Esophagus muscularis mucosa (tissue), 4 donors: ENCODE measurements around the gene PDIA6. TPM values are rescaled to one million over a fixed set of nuclear protein-coding genes. Genes with fewer than 3 reads are reported as not detected.

Experiments used
- DNase-seq: peaks from one replicate; pipeline ENCODE4 v3.0.0-alpha.2; 2017; ENCODE audit errors: extremely low spot score
- H3K27ac ChIP-seq, 4 donors: fragments of 200-600 bp; sonication (generic); replicated peaks in 1 of 4; 1 replicate in 3 of 4; 2 replicates in 1 of 4; pipeline ENCODE4 v1.5.1; 2016 to 2019; ENCODE audit warnings: mild to moderate bottlenecking in 1 of 4
- H3K27me3 ChIP-seq, 4 donors: fragments of 200-600 bp; sonication (generic); one replicate each; pipeline versions ENCODE4 v1.5.1 to v1.6.0; 2016 to 2019
- H3K36me3 ChIP-seq, 4 donors: fragments of 200-600 bp; sonication (generic); one replicate each; pipeline ENCODE4 v1.5.1; 2016 to 2019
- H3K4me1 ChIP-seq, 4 donors: fragments of 200-600 bp; sonication (generic); one replicate each; pipeline ENCODE4 v1.5.1; 2016 to 2019
- H3K4me3 ChIP-seq, 4 donors: fragments of 200-600 bp; sonication (generic); 1 replicate in 2 of 4; 2 replicates in 2 of 4; pipeline ENCODE4 v1.5.1; 2016 to 2019; ENCODE audit warnings: mild to moderate bottlenecking in 4 of 4, moderate library complexity in 1 of 4
- H3K9me3 ChIP-seq, 4 donors: fragments of 200-600 bp; sonication (generic); 1 replicate in 3 of 4; 2 replicates in 1 of 4; pipeline ENCODE4 v1.5.1; 2016 to 2019
- EP300 ChIP-seq: sonication (generic); formaldehyde crosslinking; IDR thresholded peaks from one replicate; pipeline ENCODE4 v1.6.1; 2017; ENCODE audit warnings: antibody characterized with exemption
- POLR2A ChIP-seq: fragments of 450-650 bp; IDR thresholded peaks from one replicate; pipeline ENCODE4 v1.6.1; 2017; ENCODE audit warnings: antibody characterized with exemption, moderate library complexity, mild to moderate bottlenecking, low read depth
- POLR2AphosphoS5 ChIP-seq, 2 donors: sonication (generic); formaldehyde crosslinking; IDR thresholded peaks; one replicate each; pipeline ENCODE4 v1.6.1; 2017; ENCODE audit warnings: antibody characterized with exemption in 2 of 2
- WGBS: methylation state at CpG from one replicate; pipeline ENCODE4 v1.1.5; 2018; 5-methylcytosine and 5-hydroxymethylcytosine counted together
- intact Hi-C: fragments of 100-400 bp; cut with DNase I; formaldehyde crosslinking; loops from one replicate; pipeline ENCODE4 v1.15.1; 2023
- total RNA-seq, 4 donors: library from RNA; depleted of rRNA; stranded (reverse); fragments of >200 nt; gene quantifications; one replicate each; pipeline versions ENCODE4 v1.1.0 to v1.2.1, GENCODE V29; 2016
- TF ChIP-seq, protein P1 (sequence below), 3 experiments: fragments of 200-600 bp in 2 of 3; fragments of 450-650 bp in 1 of 3; sonication (generic) in 2 of 3; IDR thresholded peaks; one replicate each; pipeline ENCODE4 v1.5.1; 2017 to 2019; ENCODE audit warnings: antibody characterized with exemption in 3 of 3, mild to moderate bottlenecking in 2 of 3, moderate library complexity in 1 of 3

The PDIA6 gene, protein sequence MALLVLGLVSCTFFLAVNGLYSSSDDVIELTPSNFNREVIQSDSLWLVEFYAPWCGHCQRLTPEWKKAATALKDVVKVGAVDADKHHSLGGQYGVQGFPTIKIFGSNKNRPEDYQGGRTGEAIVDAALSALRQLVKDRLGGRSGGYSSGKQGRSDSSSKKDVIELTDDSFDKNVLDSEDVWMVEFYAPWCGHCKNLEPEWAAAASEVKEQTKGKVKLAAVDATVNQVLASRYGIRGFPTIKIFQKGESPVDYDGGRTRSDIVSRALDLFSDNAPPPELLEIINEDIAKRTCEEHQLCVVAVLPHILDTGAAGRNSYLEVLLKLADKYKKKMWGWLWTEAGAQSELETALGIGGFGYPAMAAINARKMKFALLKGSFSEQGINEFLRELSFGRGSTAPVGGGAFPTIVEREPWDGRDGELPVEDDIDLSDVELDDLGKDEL
- total RNA-seq, result 10 to 100 TPM; 64.8 to 99.7 (median 85.3) TPM

DNA sequence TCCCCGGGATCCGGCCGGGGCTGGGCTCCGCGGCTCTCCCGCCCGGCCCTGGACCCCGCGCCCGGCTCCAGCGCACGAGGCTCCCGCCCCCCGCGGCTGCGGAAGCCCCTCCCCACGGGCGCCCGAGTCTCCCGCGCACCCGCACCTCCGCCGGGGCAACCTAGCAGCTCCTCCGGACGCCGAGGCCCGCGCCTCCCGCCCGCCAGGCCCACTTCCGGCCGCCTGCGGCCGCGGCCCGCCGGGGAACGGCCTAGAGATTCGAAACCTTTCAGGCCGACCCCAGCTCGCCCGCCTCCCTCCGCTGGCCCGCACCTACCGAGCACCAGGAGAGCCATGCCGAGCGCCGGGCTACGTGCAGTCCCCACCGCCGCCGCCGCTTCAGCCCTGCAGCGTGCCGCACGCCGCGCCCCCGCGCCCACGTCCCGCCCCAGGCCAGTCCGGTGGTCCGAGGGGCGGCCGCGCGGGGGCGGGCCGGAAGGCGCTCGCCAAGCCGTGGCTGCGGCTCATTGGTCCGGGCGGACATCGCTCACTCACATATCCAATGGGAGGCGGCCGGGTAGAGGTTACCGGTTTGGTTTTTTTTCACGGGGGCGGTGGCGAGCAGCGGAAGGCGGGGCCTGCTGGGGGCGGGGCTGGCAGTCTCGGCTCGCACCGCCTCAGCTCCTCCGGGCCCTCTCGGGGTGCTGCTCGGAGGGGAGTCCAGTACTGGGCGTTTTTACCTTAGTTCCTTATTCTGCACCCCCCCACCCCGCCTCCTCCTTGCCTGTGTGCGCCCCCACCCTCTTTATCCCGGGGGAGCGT is at the start of gene PDIA6:
Gene PDIA6 (minus strand): TSS at position 424 of the 801 bp plus-strand sequence. CDS start 89 bp downstream, at position 335.
- WGBS, result 1% methylated on average over 10 of the region's 98 CpGs
- peak; percentile 99 for DNase-seq
- H3K9me3 ChIP-seq, result no peaks in the 10 kb centered on the region
- H3K36me3 ChIP-seq, result no peaks in the 10 kb centered on the region
- H3K4me1 ChIP-seq, result peaks cover 26 to 48% (median 38%) of the 10 kb centered on the region in 4 donors
- peak within 1 kb of the TSS; percentile 91 to 98 (median 96) for H3K27ac ChIP-seq
- H3K27me3 ChIP-seq, result no peaks in the 10 kb centered on the region
- intact Hi-C loops, result loop anchor here (5.0 to 10.0 kb wide), 2 partner anchors 120 to 652 kb away; partner anchors contain the start of gene E2F6
- peak within 1 kb of the TSS; percentile 84 to 98 (median 92) for H3K4me3 ChIP-seq
- TF ChIP-seq POLR2AphosphoS5 (IDR thresholded peaks at IDR 0.05), result peak; percentile 66 to 81
- TF ChIP-seq POLR2A, result peak; percentile 47
- TF ChIP-seq, protein P1, sequence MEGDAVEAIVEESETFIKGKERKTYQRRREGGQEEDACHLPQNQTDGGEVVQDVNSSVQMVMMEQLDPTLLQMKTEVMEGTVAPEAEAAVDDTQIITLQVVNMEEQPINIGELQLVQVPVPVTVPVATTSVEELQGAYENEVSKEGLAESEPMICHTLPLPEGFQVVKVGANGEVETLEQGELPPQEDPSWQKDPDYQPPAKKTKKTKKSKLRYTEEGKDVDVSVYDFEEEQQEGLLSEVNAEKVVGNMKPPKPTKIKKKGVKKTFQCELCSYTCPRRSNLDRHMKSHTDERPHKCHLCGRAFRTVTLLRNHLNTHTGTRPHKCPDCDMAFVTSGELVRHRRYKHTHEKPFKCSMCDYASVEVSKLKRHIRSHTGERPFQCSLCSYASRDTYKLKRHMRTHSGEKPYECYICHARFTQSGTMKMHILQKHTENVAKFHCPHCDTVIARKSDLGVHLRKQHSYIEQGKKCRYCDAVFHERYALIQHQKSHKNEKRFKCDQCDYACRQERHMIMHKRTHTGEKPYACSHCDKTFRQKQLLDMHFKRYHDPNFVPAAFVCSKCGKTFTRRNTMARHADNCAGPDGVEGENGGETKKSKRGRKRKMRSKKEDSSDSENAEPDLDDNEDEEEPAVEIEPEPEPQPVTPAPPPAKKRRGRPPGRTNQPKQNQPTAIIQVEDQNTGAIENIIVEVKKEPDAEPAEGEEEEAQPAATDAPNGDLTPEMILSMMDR (IDR thresholded peaks at IDR 0.05), result peak in 2 of 3 experiments; percentile 33 to 35
- no peak for TF ChIP-seq EP300

DNA sequence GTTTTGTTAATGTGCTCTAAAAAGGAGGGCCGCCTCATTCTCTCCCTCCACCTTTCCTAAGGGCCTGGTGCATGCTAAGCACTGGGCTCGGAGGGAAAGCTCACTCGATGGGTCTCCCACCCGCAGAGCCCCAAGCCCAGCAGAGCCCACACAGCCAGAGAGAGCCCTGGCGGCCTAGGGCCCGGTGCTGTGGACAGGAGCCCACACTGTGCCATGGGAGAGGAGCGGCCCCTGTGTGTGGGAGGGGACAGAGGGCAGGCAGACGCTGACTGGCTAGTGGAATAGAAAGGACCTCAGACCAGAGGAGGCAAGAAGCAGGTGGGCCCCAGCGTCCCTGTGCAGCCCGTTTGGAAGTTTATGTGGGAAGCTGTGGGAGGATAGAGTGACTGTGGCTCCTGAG is 49.7 kb upstream of the PDIA6 start:
- Histone ChIP-seq H3K4me3 (no peak overlapping the region), H3K27ac (no peak overlapping the region), H3K27me3 (peaks cover 0 to 16% (median 0%) of the 10 kb centered on the region in 4 donors), H3K36me3 (no peaks in the 10 kb centered on the region), H3K4me1 (peaks cover 5 to 62% (median 34%) of the 10 kb centered on the region in 4 donors), H3K9me3 (no peaks in the 10 kb centered on the region)
- DNase-seq, result no peak
- 83% methylated on average over 4 of the region's 10 CpGs for WGBS
- intact Hi-C loops, result no loop called here
- TF ChIP-seq POLR2AphosphoS5 (IDR thresholded peaks at IDR 0.05) (no peak), POLR2A (no peak), EP300 (no peak)
- TF ChIP-seq, protein P1 (IDR thresholded peaks at IDR 0.05), result no peak

DNA sequence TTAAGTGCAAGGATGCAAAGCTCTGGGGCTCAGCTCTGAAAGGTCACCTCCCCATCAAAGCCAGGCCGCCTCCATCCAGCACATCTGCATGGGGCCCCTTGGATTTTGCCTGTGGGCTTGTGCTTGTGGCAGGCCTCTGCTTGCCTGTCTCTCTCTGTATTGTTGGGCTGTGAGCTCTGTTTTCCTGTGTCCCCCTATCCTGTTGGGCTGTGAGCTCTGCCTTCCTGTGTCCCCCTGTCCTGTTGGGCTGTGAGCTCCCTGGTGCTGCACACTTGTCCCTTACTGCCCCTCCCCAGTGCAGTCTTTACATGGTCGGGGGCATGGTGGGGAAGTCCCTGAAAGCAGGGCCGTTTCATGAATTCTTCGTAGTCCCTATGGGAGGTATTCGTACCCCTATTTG is 49.2 kb upstream of the PDIA6 start:
- Histone ChIP-seq H3K36me3 (no peaks in the 10 kb centered on the region), H3K4me1 (peaks cover 2 to 57% (median 30%) of the 10 kb centered on the region in 4 donors), H3K27me3 (peaks cover 0 to 16% (median 0%) of the 10 kb centered on the region in 4 donors), H3K9me3 (no peaks in the 10 kb centered on the region), H3K4me3 (no peak overlapping the region), H3K27ac (no peak overlapping the region)
- TF ChIP-seq, protein P1 (IDR thresholded peaks at IDR 0.05), result no peak
- intact Hi-C loops, result no loop called here
- DNase-seq, result no peak
- WGBS, result 81% methylated on average over 5 of the region's 5 CpGs

DNA sequence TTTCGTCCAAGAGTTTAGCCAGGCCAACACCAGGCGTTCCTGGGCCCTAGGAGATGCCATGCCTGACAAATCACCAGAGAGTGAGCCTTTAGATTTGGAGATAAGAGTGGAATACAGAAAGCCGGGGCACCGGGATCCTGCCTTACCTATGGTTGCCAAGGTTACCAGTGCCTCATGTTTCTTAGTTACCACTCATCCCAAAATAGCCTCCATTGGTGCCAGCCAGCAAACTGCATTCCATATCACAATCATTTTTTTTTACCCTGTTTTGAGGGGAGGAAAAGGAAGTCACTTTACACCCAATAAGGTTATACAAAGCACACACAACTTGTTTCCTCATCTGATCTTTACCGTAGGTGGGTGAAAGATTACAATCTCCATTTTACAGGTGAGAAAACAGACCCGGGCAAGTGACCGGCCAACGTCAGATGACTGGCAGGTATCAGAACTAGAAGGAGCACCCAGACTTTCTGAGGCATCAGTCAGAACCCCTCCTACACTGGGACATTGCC is 48.3 kb upstream of the PDIA6 start:
- no peak for DNase-seq
- peaks cover 0 to 19% (median 0%) of the 10 kb centered on the region in 4 donors for H3K27me3 ChIP-seq
- H3K36me3 ChIP-seq, result no peaks in the 10 kb centered on the region
- no peak overlapping the region for H3K4me3 ChIP-seq
- peaks cover 2 to 48% (median 23%) of the 10 kb centered on the region in 4 donors for H3K4me1 ChIP-seq
- 79% methylated on average over 6 of the region's 8 CpGs for WGBS
- TF ChIP-seq, protein P1 (IDR thresholded peaks at IDR 0.05), result no peak
- no peak for TF ChIP-seq EP300
- no peak for TF ChIP-seq POLR2A
- TF ChIP-seq POLR2AphosphoS5 (IDR thresholded peaks at IDR 0.05), result no peak
- intact Hi-C loops, result no loop called here
- H3K27ac ChIP-seq, result no peak overlapping the region
- H3K9me3 ChIP-seq, result no peaks in the 10 kb centered on the region
